ENCODE data around the gene TTC14. TPM values are rescaled to one million over a fixed set of nuclear protein-coding genes. Genes with fewer than 3 reads are reported as not detected.
"Not testable (repeated sequence)": the region's sequence is repeated elsewhere in the genome, so short reads cannot be mapped to it uniquely, and the experiment has no call there.

The TTC14 gene
- total RNA-seq, 1 donor: 29.4 TPM

GRCh38 chr3:180575571-180575970 lies 26.4 kb upstream of the TTC14 start:
- H3K4me3 ChIP-seq (ENCODE audit: low read depth, low read length): no peak overlapping the region
- DNase-seq (ENCODE audit: low read depth): no peak

GRCh38 chr3:180580934-180581333 lies 21.0 kb upstream of the TTC14 start:
- no peak for TF ChIP-seq CTCF (IDR thresholded peaks at IDR 0.05; ENCODE audit: insufficient read depth, low read depth, low read length)
- DNase-seq (ENCODE audit: low read depth): no peak
- H3K4me3 ChIP-seq (ENCODE audit: low read depth, low read length): no peak overlapping the region

More at GRCh38 chr3:180575571-180575970, 26.4 kb upstream of the TTC14 start:
- no peak for TF ChIP-seq CTCF (IDR thresholded peaks at IDR 0.05; ENCODE audit: insufficient read depth, low read depth, low read length)

GRCh38 chr3:180590396-180590795 lies 11.6 kb upstream of the TTC14 start:
- no peak for TF ChIP-seq CTCF (IDR thresholded peaks at IDR 0.05; ENCODE audit: insufficient read depth, low read depth, low read length)
- DNase-seq (ENCODE audit: low read depth): no peak
- no peak overlapping the region for H3K4me3 ChIP-seq (ENCODE audit: low read depth, low read length)

- not testable (repeated sequence) for DNase-seq (ENCODE audit: low read depth); H3K4me3 ChIP-seq (ENCODE audit: low read depth, low read length)
These were observed 8.3 kb upstream of the TTC14 start for GRCh38 chr3:180593631-180594030.

- DNase-seq (ENCODE audit: low read depth): peak; percentile 45
- peak; percentile 41 for TF ChIP-seq CTCF (IDR thresholded peaks at IDR 0.05; ENCODE audit: insufficient read depth, low read depth, low read length)
- H3K4me3 ChIP-seq (ENCODE audit: low read depth, low read length): no peak overlapping the region
These were observed 7.1 kb upstream of the TTC14 start for GRCh38 chr3:180594631-180595558.

- DNase-seq (ENCODE audit: low read depth): no peak
- no peak overlapping the region for H3K4me3 ChIP-seq (ENCODE audit: low read depth, low read length)
- TF ChIP-seq CTCF (IDR thresholded peaks at IDR 0.05; ENCODE audit: insufficient read depth, low read depth, low read length): no peak
These were observed 6.4 kb upstream of the TTC14 start for GRCh38 chr3:180595559-180595935.

GRCh38 chr3:180600473-180600872 lies 1.5 kb upstream of the TTC14 start:
- no peak for DNase-seq (ENCODE audit: low read depth)
- no peak for TF ChIP-seq CTCF (IDR thresholded peaks at IDR 0.05; ENCODE audit: insufficient read depth, low read depth, low read length)
- no peak overlapping the region for H3K4me3 ChIP-seq (ENCODE audit: low read depth, low read length)

Measured in fibroblast of villous mesenchyme (primary cell).